Lower lobe of right lung (tissue), 2 donors: ENCODE results near the gene CLASP1. TPM values are rescaled to one million over a fixed set of nuclear protein-coding genes. Genes with fewer than 3 reads are reported as not detected.
"Not testable (repeated sequence)": the region's sequence is repeated elsewhere in the genome, so short reads cannot be mapped to it uniquely, and the experiment has no call there.

ENCODE experiments used
- ATAC-seq, 2 donors: fragments of 200-7000 bp; cut with Tn5 transposase; one replicate each; pipeline ENCODE4 v1.9.1; 2020 to 2022; ENCODE audit warnings: mild to moderate bottlenecking in 2 of 2, moderate library complexity in 2 of 2
- DNase-seq: peaks from one replicate; pipeline ENCODE4 v3.0.0-alpha.2; 2020
- H3K27ac ChIP-seq: fragments of 200-600 bp; one replicate; pipeline ENCODE4 v1.8.0; 2022
- H3K27me3 ChIP-seq: fragments of 200-600 bp; one replicate; pipeline ENCODE4 v1.8.0; 2022; ENCODE audit warnings: low read depth
- H3K36me3 ChIP-seq: fragments of 200-600 bp; one replicate; pipeline ENCODE4 v1.8.0; 2022; ENCODE audit warnings: mild to moderate bottlenecking
- H3K4me1 ChIP-seq: fragments of 200-600 bp; one replicate; pipeline ENCODE4 v1.8.0; 2022
- H3K4me3 ChIP-seq: fragments of 200-600 bp; one replicate; pipeline ENCODE4 v1.8.0; 2022; ENCODE audit warnings: mild to moderate bottlenecking
- H3K9me3 ChIP-seq: fragments of 200-600 bp; one replicate; pipeline ENCODE4 v1.8.0; 2022
- CTCF ChIP-seq: fragments of 200-600 bp; IDR thresholded peaks from one replicate; pipeline ENCODE4 v1.8.0; 2022; ENCODE audit warnings: antibody characterized with exemption, mild to moderate bottlenecking
- intact Hi-C: fragments of 100-400 bp; cut with DNase I; formaldehyde crosslinking; loops from one replicate; pipeline ENCODE4 v1.11.0; 2022
- total RNA-seq: library from RNA; stranded (reverse); fragmentation: NEBNext Ultra II Directional; extraction: Animal tissue kit (Norgen Biotek cat#: 25700); gene quantifications from one replicate; pipeline ENCODE4 v1.2.1, GENCODE V29; 2021
- donor health status: DM: no; HTN: yes; CAD: no; lungs with severe emphysema.

Gene CLASP1
- total RNA-seq, 1 donor from 2014 or later: 45.8 TPM

GRCh38 chr2:121316986-121317385 is 332.3 kb downstream of the CLASP1 start:
- no peak for ATAC-seq
- TF ChIP-seq CTCF: no peak
- H3K27ac ChIP-seq: no peak overlapping the region

DNA sequence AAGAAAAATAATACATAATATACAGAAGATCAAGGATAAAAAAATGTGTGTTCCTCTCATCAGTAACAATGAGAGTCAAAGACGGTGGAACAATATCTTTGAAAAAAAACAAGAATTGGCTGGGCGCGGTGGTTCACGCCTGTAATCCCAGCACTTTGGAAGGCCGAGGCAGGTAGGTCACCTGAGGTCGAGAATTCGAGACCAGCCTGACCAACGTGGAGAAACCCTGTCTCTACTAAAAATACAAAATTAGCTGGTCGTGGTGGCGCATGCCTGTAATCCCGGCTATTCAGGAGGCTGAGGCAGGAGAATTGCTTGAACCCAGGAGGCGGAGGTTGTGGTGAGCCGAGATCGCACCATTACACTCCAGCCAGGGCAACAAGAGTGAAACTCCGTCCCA is 335.6 kb downstream of the CLASP1 start:
- H3K27me3 ChIP-seq, H3K9me3 ChIP-seq, H3K4me3 ChIP-seq, DNase-seq, H3K27ac ChIP-seq, intact Hi-C loops, H3K36me3 ChIP-seq, H3K4me1 ChIP-seq, ATAC-seq: not testable (repeated sequence)

More at GRCh38 chr2:121316986-121317385, 332.3 kb downstream of the CLASP1 start:
- no peaks in the 10 kb centered on the region for H3K4me1 ChIP-seq
- no peak overlapping the region for H3K4me3 ChIP-seq
- no peaks in the 10 kb centered on the region for H3K27me3 ChIP-seq
- no peaks in the 10 kb centered on the region for H3K9me3 ChIP-seq
- no peak for DNase-seq
- intact Hi-C loops: no loop called here
- no peaks in the 10 kb centered on the region for H3K36me3 ChIP-seq

GRCh38 chr2:121309801-121310200 is 339.5 kb downstream of the CLASP1 start:
- no peaks in the 10 kb centered on the region for H3K4me1 ChIP-seq

DNA sequence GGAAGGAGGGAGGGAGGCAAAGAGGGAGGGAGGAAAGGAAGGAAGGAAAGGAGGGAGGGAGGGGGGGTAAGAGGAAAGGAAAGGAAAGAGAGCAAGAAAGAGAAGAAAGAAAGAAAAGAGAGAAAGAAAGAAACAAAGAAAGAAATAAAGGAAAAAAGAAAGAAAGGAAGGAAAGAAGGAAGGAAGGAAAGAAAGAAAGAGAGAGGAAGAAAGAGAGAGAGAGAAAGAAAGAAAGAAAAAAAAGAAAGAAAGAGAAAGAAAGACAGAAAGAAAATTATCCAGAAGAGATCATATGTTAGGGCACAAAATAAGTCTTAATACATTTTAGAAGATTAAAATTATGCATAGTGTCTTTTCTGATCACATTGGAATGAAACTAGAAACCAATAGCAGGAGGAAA is 339.9 kb downstream of the CLASP1 start:
- ATAC-seq (no peak), DNase-seq (no peak)
- no peaks in the 10 kb centered on the region for H3K27me3 ChIP-seq
- intact Hi-C loops: no loop called here
- no peaks in the 10 kb centered on the region for H3K9me3 ChIP-seq
- no peaks in the 10 kb centered on the region for H3K36me3 ChIP-seq
- H3K27ac ChIP-seq: no peak overlapping the region
- TF ChIP-seq CTCF: no peak
- no peaks in the 10 kb centered on the region for H3K4me1 ChIP-seq
- no peak overlapping the region for H3K4me3 ChIP-seq

More at GRCh38 chr2:121309801-121310200, 339.5 kb downstream of the CLASP1 start:
- H3K4me3 ChIP-seq: no peak overlapping the region
- DNase-seq (no peak), ATAC-seq (peak; percentile 39 to 61)
- intact Hi-C loops: no loop called here
- H3K27me3 ChIP-seq: no peaks in the 10 kb centered on the region
- no peak for TF ChIP-seq CTCF
- no peak overlapping the region for H3K27ac ChIP-seq
- H3K36me3 ChIP-seq: no peaks in the 10 kb centered on the region
- no peaks in the 10 kb centered on the region for H3K9me3 ChIP-seq

DNA sequence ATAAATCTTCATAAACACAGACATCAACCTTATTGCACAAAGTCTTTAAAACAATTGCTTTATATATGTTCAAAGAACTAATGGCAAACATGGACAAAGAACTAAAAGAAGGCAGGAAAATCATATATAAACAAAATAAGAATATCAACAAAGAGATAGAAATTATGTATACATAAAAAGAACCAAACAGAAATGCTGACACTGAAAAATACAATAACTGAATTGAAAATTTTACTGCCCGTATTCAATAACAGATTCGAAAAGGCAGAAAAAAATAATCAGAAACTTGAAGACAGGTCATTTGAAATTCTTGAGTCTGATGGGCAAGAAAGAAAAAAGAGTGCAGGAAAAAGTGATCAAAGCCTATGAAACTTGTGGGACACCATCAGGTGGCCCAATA is 342.2 kb downstream of the CLASP1 start:
- TF ChIP-seq CTCF: no peak
- intact Hi-C loops: no loop called here
- no peak overlapping the region for H3K27ac ChIP-seq

DNA sequence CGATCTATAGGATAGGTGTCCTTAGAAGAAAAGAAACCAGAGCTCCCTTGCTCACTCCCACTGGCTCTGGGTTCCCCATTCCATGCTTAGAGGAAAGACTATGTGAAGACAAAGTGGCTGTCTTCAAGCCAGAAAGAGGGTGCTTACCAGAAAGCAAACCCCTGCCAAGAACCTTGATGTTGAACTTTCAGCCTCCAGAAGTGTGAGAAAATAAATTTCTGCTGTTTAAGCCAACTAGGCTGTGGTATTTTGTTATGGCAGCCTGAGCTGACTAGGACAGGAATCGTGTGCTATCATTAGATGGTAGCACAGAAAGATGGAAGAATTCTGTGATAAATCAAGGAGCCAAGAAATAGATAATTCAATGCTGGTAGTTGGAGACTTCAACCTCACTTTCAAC is 344.3 kb downstream of the CLASP1 start:
- Histone ChIP-seq H3K27me3 (no peaks in the 10 kb centered on the region), H3K4me3 (no peak overlapping the region), H3K4me1 (peaks cover 4% of the 10 kb centered on the region), H3K9me3 (no peaks in the 10 kb centered on the region), H3K36me3 (no peaks in the 10 kb centered on the region), H3K27ac (no peak overlapping the region)
- intact Hi-C loops: no loop called here
- ATAC-seq (peak in 1 of 2 donors; percentile 34), DNase-seq (no peak)
- TF ChIP-seq CTCF: no peak

More for the DNA sequence above, 342.2 kb downstream of the CLASP1 start:
- ATAC-seq (no peak), DNase-seq (no peak)
- no peak overlapping the region for H3K4me3 ChIP-seq
- no peaks in the 10 kb centered on the region for H3K9me3 ChIP-seq
- no peaks in the 10 kb centered on the region for H3K36me3 ChIP-seq
- peaks cover 4% of the 10 kb centered on the region for H3K4me1 ChIP-seq
- H3K27me3 ChIP-seq: no peaks in the 10 kb centered on the region
